ENCODE measurements around the gene CFAP77. TPM values are rescaled to one million over a fixed set of nuclear protein-coding genes. Genes with fewer than 3 reads are reported as not detected.

The CFAP77 gene
- total RNA-seq, 1 donor from 2014 or later = 1.8 TPM

DNA sequence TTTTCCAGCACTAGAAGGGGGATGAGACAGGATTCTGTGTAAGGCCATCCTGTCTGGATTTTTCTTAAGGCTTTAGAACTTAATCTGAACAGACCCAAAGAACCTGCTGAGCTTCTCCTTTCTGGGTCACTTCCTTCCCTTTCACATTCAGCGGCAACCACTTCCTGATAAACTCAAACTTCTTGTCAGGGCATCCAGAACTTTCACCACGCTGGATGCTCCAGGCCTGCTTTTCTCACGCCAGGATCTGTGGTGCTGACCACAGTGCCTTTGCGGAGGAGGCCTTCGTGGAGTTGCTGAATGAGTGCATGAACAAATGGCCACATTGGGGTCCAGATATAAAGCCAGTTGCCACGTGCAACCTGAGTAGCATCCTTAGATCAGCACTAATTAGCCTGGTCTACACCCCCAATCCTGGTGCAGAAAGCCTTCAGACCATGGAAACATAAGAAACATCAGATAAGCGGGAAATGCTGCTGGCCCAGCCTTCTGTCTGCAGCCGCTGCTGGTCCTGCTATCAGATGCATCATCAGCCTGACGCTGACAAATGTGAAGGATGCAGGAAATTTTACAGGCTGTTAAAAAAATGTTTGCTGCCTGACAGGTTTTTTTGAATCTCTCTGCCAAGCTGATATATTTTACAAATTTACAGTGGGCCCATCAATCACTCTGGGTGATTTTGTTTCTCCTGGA, 97.1 kb downstream of the CFAP77 start:
- Histone ChIP-seq H4K20me1 (ENCODE audit: low read depth) (no peaks in the 10 kb centered on the region), H3K9ac (no peak overlapping the region), H3K4me3 (no peak overlapping the region), H3K79me2 (ENCODE audit: low read depth) (no peaks in the 10 kb centered on the region), H2AFZ (replicated peaks) (no peak overlapping the region), H3F3A (ENCODE audit: low read depth) (peaks cover 20% of the 10 kb centered on the region), H3K36me3 (no peaks in the 10 kb centered on the region), H3K4me2 (no peak overlapping the region), H3K27me3 (peaks cover 5% of the 10 kb centered on the region), H3K9me3 (ENCODE audit: low read depth) (no peaks in the 10 kb centered on the region), H3K27ac (no peak overlapping the region), H3K4me1 (peaks cover 20% of the 10 kb centered on the region)
- Mint-ChIP-seq H3K4me3 (no peak overlapping the region), H3K9me3 (no peaks in the 10 kb centered on the region), H3K27ac (no peak overlapping the region), H3K36me3 (peaks cover 5% of the 10 kb centered on the region), H3K27me3 (ENCODE audit: insufficient read depth, low read depth) (peaks cover 15% of the 10 kb centered on the region), H3K4me1 (peaks cover 55% of the 10 kb centered on the region)
- no peak for DNase-seq (ENCODE audit: low spot score)
- no peak for TF ChIP-seq EZH2phosphoT487 (IDR thresholded peaks at IDR 0.05)

DNA sequence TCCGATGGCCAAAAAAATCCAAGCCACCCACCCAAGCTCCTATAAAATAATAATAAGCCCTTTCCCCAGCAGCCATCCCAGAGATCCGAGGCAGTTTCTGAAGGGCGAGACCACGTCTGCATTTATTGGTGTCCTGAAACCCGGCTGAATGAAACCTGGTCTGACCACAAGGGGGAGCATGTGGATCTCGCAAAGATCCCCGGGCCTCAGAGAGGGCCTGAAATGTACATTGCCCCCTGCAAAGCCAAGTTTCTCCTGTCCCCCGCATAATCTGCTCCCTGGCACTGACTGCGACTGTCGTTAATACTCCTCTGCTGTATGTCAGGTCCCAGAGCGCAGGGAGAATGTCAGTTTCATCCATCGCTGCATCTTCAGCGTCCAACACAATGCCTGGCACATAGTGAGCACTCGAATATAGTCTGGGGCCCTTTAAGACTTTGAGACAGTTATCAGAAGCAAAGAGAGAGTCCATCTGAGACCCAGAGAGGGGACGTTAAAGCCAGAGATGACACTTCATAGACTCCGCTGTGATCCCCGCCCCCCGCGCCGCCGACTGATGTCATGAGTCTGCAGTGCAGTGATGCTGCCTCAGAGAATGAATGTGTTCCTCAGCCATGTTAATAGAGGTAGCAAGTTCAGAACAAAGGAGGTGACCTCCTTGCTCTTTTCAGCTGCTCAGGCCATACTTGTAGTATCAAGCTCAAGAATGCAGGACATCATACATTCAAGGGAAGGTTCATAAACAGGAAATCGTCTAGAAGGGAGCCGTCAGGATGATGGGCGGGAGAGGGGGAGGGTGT, 97.9 kb downstream of the CFAP77 start:
- Mint-ChIP-seq H3K27me3 (ENCODE audit: insufficient read depth, low read depth) (peaks cover 13% of the 10 kb centered on the region), H3K4me1 (peaks cover 55% of the 10 kb centered on the region), H3K36me3 (peaks cover 3% of the 10 kb centered on the region), H3K4me3 (peak overlapping the region; percentile 50), H3K9me3 (no peaks in the 10 kb centered on the region), H3K27ac (no peak overlapping the region)
- Histone ChIP-seq H3K4me1 (peaks cover 20% of the 10 kb centered on the region), H3K36me3 (no peaks in the 10 kb centered on the region), H3K79me2 (ENCODE audit: low read depth) (no peaks in the 10 kb centered on the region), H2AFZ (replicated peaks) (no peak overlapping the region), H3K27ac (no peak overlapping the region), H4K20me1 (ENCODE audit: low read depth) (no peaks in the 10 kb centered on the region), H3K9ac (no peak overlapping the region), H3K4me2 (no peak overlapping the region), H3K4me3 (no peak overlapping the region), H3F3A (ENCODE audit: low read depth) (peaks cover 20% of the 10 kb centered on the region), H3K9me3 (ENCODE audit: low read depth) (no peaks in the 10 kb centered on the region), H3K27me3 (peaks cover 5% of the 10 kb centered on the region)
- no peak for TF ChIP-seq EZH2 (IDR thresholded peaks at IDR 0.05)
- no peak for TF ChIP-seq EZH2phosphoT487 (IDR thresholded peaks at IDR 0.05)
- TF ChIP-seq, protein P1, sequence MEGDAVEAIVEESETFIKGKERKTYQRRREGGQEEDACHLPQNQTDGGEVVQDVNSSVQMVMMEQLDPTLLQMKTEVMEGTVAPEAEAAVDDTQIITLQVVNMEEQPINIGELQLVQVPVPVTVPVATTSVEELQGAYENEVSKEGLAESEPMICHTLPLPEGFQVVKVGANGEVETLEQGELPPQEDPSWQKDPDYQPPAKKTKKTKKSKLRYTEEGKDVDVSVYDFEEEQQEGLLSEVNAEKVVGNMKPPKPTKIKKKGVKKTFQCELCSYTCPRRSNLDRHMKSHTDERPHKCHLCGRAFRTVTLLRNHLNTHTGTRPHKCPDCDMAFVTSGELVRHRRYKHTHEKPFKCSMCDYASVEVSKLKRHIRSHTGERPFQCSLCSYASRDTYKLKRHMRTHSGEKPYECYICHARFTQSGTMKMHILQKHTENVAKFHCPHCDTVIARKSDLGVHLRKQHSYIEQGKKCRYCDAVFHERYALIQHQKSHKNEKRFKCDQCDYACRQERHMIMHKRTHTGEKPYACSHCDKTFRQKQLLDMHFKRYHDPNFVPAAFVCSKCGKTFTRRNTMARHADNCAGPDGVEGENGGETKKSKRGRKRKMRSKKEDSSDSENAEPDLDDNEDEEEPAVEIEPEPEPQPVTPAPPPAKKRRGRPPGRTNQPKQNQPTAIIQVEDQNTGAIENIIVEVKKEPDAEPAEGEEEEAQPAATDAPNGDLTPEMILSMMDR (IDR thresholded peaks at IDR 0.05) = peak; percentile 88
- DNase-seq (ENCODE audit: low spot score) = peak; percentile 84

DNA sequence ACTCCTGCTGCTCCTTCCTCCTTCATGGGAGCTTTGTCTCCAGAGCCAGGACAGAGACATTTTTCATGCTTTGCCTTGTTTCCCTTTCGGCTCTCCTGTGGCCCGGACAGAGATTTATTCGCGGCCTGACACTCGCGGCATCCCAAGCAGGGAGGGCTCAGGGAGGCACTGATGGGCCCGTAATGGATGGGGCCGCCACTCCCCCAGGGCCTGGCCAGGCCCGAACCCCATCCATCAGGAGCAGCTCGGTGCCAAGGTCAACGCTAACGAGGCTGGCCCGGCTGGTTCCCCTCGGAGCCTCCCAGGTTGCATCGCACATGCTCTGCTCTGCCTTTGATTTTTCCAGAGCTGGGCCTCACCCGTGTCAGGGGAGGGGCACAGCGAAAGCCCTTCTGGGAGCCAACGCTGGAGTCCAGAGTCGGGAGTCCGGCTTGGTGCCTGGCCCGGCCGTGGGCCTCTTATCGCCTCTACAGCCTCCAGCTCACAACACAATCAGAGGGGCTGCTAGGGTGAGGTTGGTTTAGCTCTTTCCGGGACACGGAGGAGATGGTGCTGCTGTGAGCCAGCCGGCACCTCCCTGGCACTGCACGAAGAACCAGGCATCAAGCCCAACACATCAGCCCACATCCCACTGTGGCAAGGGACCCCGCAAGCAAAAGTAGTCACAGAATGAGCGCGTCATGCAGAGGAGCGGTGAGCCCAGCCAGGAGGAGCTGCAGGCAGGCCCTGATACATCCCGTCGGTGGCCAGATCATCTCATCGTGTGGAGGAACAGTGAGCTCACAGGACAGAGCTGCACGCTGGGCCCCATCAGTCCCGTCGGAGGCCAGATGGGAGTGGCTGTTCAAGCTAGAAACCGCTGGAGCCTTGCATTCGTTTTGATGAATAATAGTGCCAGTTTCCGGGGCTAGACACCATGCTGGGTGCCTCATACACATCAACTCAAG, 100.2 kb downstream of the CFAP77 start:
- H3K27me3 Mint-ChIP-seq (ENCODE audit: insufficient read depth, low read depth) = peaks cover 9% of the 10 kb centered on the region

More for the DNA sequence above, 100.2 kb downstream of the CFAP77 start:
- no peaks in the 10 kb centered on the region for H3K36me3 Mint-ChIP-seq
- Histone ChIP-seq H3K27me3 (peaks cover 5% of the 10 kb centered on the region), H3K79me2 (ENCODE audit: low read depth) (no peaks in the 10 kb centered on the region), H3K4me2 (no peak overlapping the region), H3K36me3 (no peaks in the 10 kb centered on the region), H3K27ac (no peak overlapping the region), H3K9ac (no peak overlapping the region), H3K9me3 (ENCODE audit: low read depth) (no peaks in the 10 kb centered on the region), H3K4me1 (peaks cover 15% of the 10 kb centered on the region), H4K20me1 (ENCODE audit: low read depth) (no peaks in the 10 kb centered on the region), H3K4me3 (no peak overlapping the region), H3F3A (ENCODE audit: low read depth) (peaks cover 13% of the 10 kb centered on the region), H2AFZ (replicated peaks) (no peak overlapping the region)
- H3K27ac Mint-ChIP-seq = peak overlapping the region; percentile 66
- no peaks in the 10 kb centered on the region for H3K9me3 Mint-ChIP-seq
- DNase-seq (ENCODE audit: low spot score) = no peak
- no peak overlapping the region for H3K4me3 Mint-ChIP-seq
- H3K4me1 Mint-ChIP-seq = peaks cover 42% of the 10 kb centered on the region
- TF ChIP-seq EZH2phosphoT487 (IDR thresholded peaks at IDR 0.05) (no peak), EZH2 (IDR thresholded peaks at IDR 0.05) (no peak)
- TF ChIP-seq, protein P1 (IDR thresholded peaks at IDR 0.05) = no peak

Data from neural progenitor cell (in vitro differentiated cells).